ENCODE results near the gene KPNA1.

The KPNA1 gene

DNA sequence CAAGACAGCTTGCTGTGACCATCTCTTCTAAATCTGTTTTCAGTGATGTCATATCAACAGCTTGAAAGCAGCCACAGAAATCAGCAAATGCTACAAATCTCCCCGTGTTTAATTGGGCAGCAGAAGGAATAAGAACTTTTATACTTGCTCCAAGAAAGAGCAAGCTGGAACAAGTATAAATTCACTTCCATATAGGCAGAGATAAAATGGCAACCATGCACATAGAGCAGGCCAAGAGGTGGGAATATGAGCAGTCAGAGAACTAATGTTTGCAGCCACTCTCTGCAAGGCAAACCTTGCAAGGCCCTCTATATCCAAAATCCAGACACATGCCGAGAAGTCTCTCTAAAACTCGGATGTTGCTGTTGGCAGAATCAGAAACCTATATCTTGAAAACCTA, 33.3 kb upstream of the KPNA1 start:
- in situ Hi-C loops (cut with MboI; ENCODE audit: low pct_unique_long_range_greater_than_20kb, low sequenced_read_pairs, unreplicated experiment), result no loop called here
- TF ChIP-seq, protein P1, sequence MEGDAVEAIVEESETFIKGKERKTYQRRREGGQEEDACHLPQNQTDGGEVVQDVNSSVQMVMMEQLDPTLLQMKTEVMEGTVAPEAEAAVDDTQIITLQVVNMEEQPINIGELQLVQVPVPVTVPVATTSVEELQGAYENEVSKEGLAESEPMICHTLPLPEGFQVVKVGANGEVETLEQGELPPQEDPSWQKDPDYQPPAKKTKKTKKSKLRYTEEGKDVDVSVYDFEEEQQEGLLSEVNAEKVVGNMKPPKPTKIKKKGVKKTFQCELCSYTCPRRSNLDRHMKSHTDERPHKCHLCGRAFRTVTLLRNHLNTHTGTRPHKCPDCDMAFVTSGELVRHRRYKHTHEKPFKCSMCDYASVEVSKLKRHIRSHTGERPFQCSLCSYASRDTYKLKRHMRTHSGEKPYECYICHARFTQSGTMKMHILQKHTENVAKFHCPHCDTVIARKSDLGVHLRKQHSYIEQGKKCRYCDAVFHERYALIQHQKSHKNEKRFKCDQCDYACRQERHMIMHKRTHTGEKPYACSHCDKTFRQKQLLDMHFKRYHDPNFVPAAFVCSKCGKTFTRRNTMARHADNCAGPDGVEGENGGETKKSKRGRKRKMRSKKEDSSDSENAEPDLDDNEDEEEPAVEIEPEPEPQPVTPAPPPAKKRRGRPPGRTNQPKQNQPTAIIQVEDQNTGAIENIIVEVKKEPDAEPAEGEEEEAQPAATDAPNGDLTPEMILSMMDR (IDR thresholded peaks at IDR 0.05; ENCODE audit: extremely low read depth, insufficient read depth, missing control alignments), result no peak
- no peak for DNase-seq (ENCODE audit: low spot score)

DNA sequence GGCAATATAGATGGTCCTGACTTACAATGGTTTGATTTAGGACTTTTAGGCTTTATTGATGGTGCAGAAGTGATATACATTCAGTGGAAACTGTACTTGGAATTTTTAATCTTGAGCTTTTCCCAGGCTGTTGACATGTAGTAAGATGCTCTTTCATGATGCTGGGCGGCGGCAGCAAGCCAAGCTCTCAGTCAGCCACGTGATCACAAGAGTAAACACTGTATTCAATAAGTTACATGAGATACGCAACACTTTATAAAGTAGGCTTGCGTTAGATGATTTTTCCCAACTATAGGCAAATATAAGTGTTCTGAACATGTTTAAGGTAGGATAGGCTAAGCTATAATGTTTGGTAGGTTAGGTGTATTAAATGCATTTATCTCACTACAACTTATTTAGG, 31.4 kb upstream of the KPNA1 start:
- TF ChIP-seq, protein P1 (IDR thresholded peaks at IDR 0.05; ENCODE audit: extremely low read depth, insufficient read depth, missing control alignments), result no peak
- in situ Hi-C loops (cut with MboI; ENCODE audit: low pct_unique_long_range_greater_than_20kb, low sequenced_read_pairs, unreplicated experiment), result no loop called here

DNA sequence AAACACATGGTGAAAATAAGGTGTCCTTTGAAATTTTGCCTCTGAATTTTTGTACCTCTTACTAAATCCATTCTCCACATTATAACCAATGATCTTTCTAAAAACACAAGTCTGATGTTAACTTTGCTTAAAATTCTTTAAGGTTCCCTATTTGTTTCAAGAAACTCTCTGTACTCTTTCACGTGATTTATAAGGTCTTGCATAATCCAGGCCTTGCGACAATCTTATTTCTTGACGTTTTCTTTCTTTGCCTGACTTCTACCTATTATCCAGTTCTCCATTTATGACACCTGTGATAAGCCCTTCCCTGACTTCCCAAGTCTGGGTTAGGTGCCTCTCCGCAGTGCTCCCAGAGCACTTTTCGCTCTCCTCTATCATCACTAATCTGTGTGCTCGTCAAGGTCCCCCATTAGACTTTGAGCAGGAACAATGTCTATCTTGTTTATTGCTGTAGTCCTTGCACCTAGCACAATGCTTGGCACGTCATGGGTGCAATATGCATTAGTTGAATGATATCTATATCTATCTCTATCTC, 24.3 kb upstream of the KPNA1 start:
- in situ Hi-C loops (cut with MboI; ENCODE audit: low pct_unique_long_range_greater_than_20kb, low sequenced_read_pairs, unreplicated experiment), result no loop called here
- TF ChIP-seq, protein P1 (IDR thresholded peaks at IDR 0.05; ENCODE audit: extremely low read depth, insufficient read depth, missing control alignments), result no peak
- DNase-seq (ENCODE audit: low spot score), result no peak

More for the DNA sequence above, 31.4 kb upstream of the KPNA1 start:
- no peak for DNase-seq (ENCODE audit: low spot score)

DNA sequence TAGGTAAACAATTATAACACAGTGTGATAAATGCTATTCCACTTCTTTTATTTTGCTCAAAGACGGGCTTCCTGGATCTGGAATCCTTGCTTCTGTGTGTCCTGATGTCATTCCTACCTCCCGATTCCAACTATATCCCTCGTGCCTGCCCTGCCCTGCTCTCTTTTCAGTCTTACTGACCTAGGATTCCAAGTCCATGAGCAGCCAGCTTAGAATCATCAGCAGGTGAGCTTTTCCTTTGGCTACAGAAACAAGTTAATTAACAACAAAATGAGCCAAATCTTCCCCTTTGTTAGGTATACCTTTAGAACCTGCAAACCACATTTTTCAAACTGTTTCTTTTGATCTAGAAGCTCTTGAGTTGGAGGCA, 21.9 kb upstream of the KPNA1 start:
- TF ChIP-seq, protein P1 (IDR thresholded peaks at IDR 0.05; ENCODE audit: extremely low read depth, insufficient read depth, missing control alignments), result no peak
- in situ Hi-C loops (cut with MboI; ENCODE audit: low pct_unique_long_range_greater_than_20kb, low sequenced_read_pairs, unreplicated experiment), result no loop called here
- DNase-seq (ENCODE audit: low spot score), result no peak

DNA sequence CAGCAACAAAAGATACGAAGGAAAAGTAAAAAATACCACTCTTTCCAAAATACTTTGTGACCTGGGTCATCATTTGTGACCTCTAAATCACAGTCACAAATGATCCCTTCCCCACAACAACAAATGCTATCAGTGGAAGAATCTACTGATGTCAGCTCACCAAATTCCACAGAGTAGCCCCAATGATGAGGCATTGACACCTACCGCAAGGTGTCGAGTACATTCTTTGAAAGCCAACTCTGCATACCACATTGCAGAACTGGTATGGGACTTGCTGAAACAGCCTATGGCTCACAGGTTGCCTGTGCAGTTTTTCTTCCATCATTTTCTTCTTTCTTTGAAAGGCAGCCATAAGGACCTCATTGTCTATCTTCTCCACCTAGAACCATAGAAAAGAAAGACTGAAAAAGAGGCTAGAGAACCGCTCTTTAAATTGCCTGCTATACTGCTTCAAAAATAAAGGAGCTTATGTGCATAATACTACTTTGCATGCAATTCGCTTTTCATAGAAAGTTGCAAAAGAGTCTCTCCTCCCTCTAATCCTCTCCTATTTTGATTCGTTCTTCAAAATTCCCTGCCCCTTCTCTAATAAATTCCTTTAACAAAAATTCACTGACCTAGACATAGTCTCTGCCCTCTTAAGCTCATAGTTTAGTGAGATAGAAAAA, 21.4 kb upstream of the KPNA1 start:
- in situ Hi-C loops (cut with MboI; ENCODE audit: low pct_unique_long_range_greater_than_20kb, low sequenced_read_pairs, unreplicated experiment), result no loop called here
- DNase-seq (ENCODE audit: low spot score), result no peak
- TF ChIP-seq, protein P1 (IDR thresholded peaks at IDR 0.05; ENCODE audit: extremely low read depth, insufficient read depth, missing control alignments), result no peak

DNA sequence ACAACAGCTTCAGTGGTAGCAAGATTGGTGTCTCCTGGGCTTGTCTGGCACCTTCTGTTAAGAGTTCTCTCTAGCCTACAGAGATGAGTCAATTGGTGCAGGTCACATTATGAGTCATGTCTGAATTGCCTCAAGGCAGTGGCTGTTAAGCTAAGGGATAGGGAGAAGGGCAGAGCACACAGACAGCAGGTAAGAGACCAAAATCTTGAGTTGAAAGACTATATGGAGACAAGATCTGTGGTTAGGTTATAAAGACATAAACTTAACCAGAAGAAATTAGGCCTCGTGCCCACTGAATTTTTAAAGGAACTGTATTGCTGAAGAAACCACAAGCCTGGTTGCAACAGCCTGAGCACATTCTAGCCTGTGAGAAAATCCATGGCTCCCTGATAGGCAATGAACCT, 19.2 kb upstream of the KPNA1 start:
- peak; percentile 82 for DNase-seq (ENCODE audit: low spot score)
- in situ Hi-C loops (cut with MboI; ENCODE audit: low pct_unique_long_range_greater_than_20kb, low sequenced_read_pairs, unreplicated experiment), result no loop called here
- TF ChIP-seq, protein P1 (IDR thresholded peaks at IDR 0.05; ENCODE audit: extremely low read depth, insufficient read depth, missing control alignments), result no peak
